Measurements from ENCODE around the gene ATP8B4. TPM values are rescaled to one million over a fixed set of nuclear protein-coding genes. Genes with fewer than 3 reads are reported as not detected.

ATP8B4 gene
- polyA plus RNA-seq, 1 of the 3 experiments (the other 2 are of a cell fraction) = 0.03 TPM

- Histone ChIP-seq H3K79me2 (ENCODE audit: insufficient read depth) (no peaks in the 10 kb centered on the region), H3K9me3 (no peaks in the 10 kb centered on the region), H3K9ac (no peak overlapping the region), H3K4me2 (no peak overlapping the region), H3F3A (replicated peaks; ENCODE audit: insufficient read depth) (no peaks in the 10 kb centered on the region), H4K20me1 (ENCODE audit: insufficient read depth) (no peaks in the 10 kb centered on the region), H3K4me1 (ENCODE audit: control insufficient read depth in 1 of 2, insufficient read depth in 2 of 2, low read depth in 1 of 2, low read length in 1 of 2) (no peaks in the 10 kb centered on the region), H2AFZ (ENCODE audit: low read depth) (no peak overlapping the region), H3K4me3 (ENCODE audit: low read depth in 2 of 2, low read length in 1 of 2) (no peak overlapping the region), H3K36me3 (replicated peaks in 1 of 2; ENCODE audit: control insufficient read depth in 1 of 2, insufficient read depth in 2 of 2, low read length in 1 of 2) (no peaks in the 10 kb centered on the region), H3K27ac (ENCODE audit: low read depth in 2 of 2, low read length in 1 of 2) (no peak overlapping the region), H3K27me3 (ENCODE audit: insufficient read depth) (no peaks in the 10 kb centered on the region), H3K9me2 (no peaks in the 10 kb centered on the region)
- ChIA-PET POLR2A (no interaction called here), CTCF (interaction anchor here (1.4 to 2.2 kb wide), 2 partner anchors 126 to 1015 kb away, joined by 3 to 11 read pairs; no protein-coding TSS in a partner anchor)
- TF ChIP-seq FOSL2 (IDR thresholded peaks at IDR 0.05; ENCODE audit: borderline replicate concordance, low read depth) (no peak), SIN3A (IDR thresholded peaks at IDR 0.05; ENCODE audit: borderline replicate concordance, low read depth, low read length) (no peak), RFX5 (IDR thresholded peaks at IDR 0.05; ENCODE audit: low read length) (no peak)
- DNase-seq = no peak
- WGBS (ENCODE audit: low lambda C conversion rate) = 75% methylated on average over 7 of the region's 7 CpGs
These were observed 241.7 kb downstream of the ATP8B4 start for GRCh38 chr15:49877117-49877872.

DNA sequence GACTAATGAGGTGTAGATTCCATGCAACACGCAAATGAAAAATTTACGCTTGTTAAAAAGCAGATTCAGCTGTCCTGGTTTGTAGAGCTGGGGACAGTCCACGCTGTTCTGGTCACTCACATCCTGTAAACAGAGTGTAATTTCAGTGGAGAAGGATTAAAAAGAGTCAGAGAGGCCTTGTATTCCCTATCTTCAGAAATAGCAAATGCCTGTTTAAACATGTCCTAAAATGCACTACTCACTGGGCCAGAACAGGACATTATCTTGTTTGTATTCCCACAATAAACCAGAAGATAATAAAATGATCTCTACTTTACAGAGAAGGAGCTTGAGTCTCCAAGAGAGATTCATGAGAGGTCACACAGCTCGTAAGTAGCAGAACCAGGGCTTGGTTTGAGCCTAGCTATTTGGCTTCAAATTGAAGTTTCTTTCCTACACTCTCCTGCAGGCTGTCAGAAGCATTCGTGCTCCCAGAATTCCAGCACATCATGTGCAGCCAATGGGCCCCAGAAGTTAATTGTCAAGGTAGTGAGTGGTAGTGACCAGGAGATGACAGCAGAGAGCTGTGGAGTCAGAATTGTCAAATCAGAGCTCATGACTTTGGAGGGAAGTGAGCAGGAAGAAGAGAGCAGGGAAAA, 242.5 kb downstream of the ATP8B4 start:
- DNase-seq = no peak
- Histone ChIP-seq H3K9ac (no peak overlapping the region), H3K79me2 (ENCODE audit: insufficient read depth) (no peaks in the 10 kb centered on the region), H4K20me1 (ENCODE audit: insufficient read depth) (no peaks in the 10 kb centered on the region), H3K4me3 (ENCODE audit: low read depth in 2 of 2, low read length in 1 of 2) (no peak overlapping the region), H3F3A (replicated peaks; ENCODE audit: insufficient read depth) (no peaks in the 10 kb centered on the region), H3K27me3 (ENCODE audit: insufficient read depth) (no peaks in the 10 kb centered on the region), H3K9me2 (no peaks in the 10 kb centered on the region), H3K9me3 (no peaks in the 10 kb centered on the region), H3K27ac (ENCODE audit: low read depth in 2 of 2, low read length in 1 of 2) (no peak overlapping the region), H3K4me2 (no peak overlapping the region), H3K36me3 (replicated peaks in 1 of 2; ENCODE audit: control insufficient read depth in 1 of 2, insufficient read depth in 2 of 2, low read length in 1 of 2) (no peaks in the 10 kb centered on the region), H3K4me1 (ENCODE audit: control insufficient read depth in 1 of 2, insufficient read depth in 2 of 2, low read depth in 1 of 2, low read length in 1 of 2) (no peaks in the 10 kb centered on the region), H2AFZ (ENCODE audit: low read depth) (no peak overlapping the region)
- ChIA-PET CTCF (interaction anchor here (1.4 to 2.2 kb wide), 2 partner anchors 127 to 1014 kb away, joined by 3 to 11 read pairs; no protein-coding TSS in a partner anchor), POLR2A (no interaction called here)
- WGBS (ENCODE audit: low lambda C conversion rate) = 56% methylated on average over 5 of the region's 5 CpGs
- no peak for TF ChIP-seq MAX (IDR thresholded peaks at IDR 0.05; ENCODE audit: low read depth)
- TF ChIP-seq CHD2 (IDR thresholded peaks at IDR 0.05; ENCODE audit: low read length, partially characterized antibody) = no peak
- TF ChIP-seq EP300 (IDR thresholded peaks at IDR 0.05; ENCODE audit: borderline replicate concordance in 1 of 2, low read depth in 1 of 2, low read length in 1 of 2) = no peak
- no peak for TF ChIP-seq FOXJ3 (CRISPR knock-in tag; IDR thresholded peaks at IDR 0.05)
- TF ChIP-seq NRF1 (IDR thresholded peaks at IDR 0.05; ENCODE audit: low read depth, low read length) = no peak
- TF ChIP-seq JUND (IDR thresholded peaks at IDR 0.05) = no peak

- TF ChIP-seq MAX (IDR thresholded peaks at IDR 0.05; ENCODE audit: low read depth) = no peak
- TF ChIP-seq JUND (IDR thresholded peaks at IDR 0.05) = no peak
- TF ChIP-seq PBX3 (IDR thresholded peaks at IDR 0.05) = no peak
- Histone ChIP-seq H3F3A (replicated peaks; ENCODE audit: insufficient read depth) (no peaks in the 10 kb centered on the region), H2AFZ (ENCODE audit: low read depth) (no peak overlapping the region), H3K9me3 (no peaks in the 10 kb centered on the region), H4K20me1 (ENCODE audit: insufficient read depth) (no peaks in the 10 kb centered on the region), H3K4me3 (ENCODE audit: low read depth in 2 of 2, low read length in 1 of 2) (no peak overlapping the region), H3K27ac (ENCODE audit: low read depth in 2 of 2, low read length in 1 of 2) (no peak overlapping the region), H3K27me3 (ENCODE audit: insufficient read depth) (no peaks in the 10 kb centered on the region), H3K4me2 (no peak overlapping the region), H3K4me1 (ENCODE audit: control insufficient read depth in 1 of 2, insufficient read depth in 2 of 2, low read depth in 1 of 2, low read length in 1 of 2) (no peaks in the 10 kb centered on the region), H3K79me2 (ENCODE audit: insufficient read depth) (no peaks in the 10 kb centered on the region), H3K9me2 (no peaks in the 10 kb centered on the region), H3K36me3 (replicated peaks in 1 of 2; ENCODE audit: control insufficient read depth in 1 of 2, insufficient read depth in 2 of 2, low read length in 1 of 2) (no peaks in the 10 kb centered on the region), H3K9ac (no peak overlapping the region)
- WGBS (ENCODE audit: low lambda C conversion rate) = 74% methylated on average over 2 of the region's 2 CpGs
- ChIA-PET POLR2A (no interaction called here), CTCF (interaction anchor here (1.4 to 2.2 kb wide), 2 partner anchors 128 to 1013 kb away, joined by 3 to 11 read pairs; no protein-coding TSS in a partner anchor)
- no peak for DNase-seq
These were observed 243.6 kb downstream of the ATP8B4 start for GRCh38 chr15:49875392-49875791.

Data from SK-N-SH (cell line).